DND-41 (cell line): ENCODE data around the gene CAB39L.

Experiments
- EZH2 ChIP-seq: IDR thresholded peaks from 3 replicates; pipeline ENCODE4 v1.6.1; 2012; ENCODE audit warnings: borderline replicate concordance, low read depth, mild to moderate bottlenecking, moderate library complexity, low read length, inconsistent platforms; ENCODE audit not compliant: severe bottlenecking
- TF ChIP-seq, protein P1 (sequence below): IDR thresholded peaks from 2 replicates; pipeline ENCODE4 v1.5.1; 2012; ENCODE audit warnings: borderline replicate concordance, low read length, moderate library complexity, mild to moderate bottlenecking; ENCODE audit not compliant: poor library complexity, severe bottlenecking; ENCODE audit errors: extremely low read depth

DNA sequence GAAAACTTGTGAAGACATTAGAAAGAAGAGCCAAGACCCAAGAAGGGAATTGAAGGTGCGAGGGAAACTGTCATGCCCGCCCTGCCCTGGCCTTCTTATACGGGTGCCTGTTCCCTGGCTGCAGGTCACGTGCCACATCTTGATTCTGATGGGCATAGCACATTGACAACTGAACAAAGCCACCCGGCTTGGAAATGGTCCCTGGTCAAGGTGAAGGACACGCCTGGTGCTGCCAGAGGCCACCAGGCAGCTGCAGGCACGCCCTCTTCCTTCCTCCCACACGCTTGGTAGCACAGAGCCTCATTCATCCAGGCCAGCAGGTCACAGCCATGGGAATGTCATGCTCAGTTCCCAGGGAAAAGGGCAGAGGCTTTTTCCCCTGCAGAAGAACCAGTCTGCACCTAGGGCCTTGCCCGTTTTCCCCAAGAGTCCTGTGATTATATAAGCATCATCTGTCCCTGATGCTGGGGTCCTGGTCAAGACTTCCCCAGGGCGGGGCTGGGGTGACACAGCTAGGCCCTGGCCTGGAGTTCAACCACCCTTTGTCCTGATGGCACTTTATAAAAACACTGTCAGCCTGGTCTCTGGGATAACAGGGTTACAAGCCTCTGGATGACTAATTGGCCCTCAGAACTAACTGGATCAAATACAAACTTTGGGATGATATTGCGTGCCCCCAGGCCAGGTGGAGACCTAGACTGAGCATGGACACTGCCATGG, 140.2 kb downstream of the CAB39L start:
- TF ChIP-seq, protein P1, sequence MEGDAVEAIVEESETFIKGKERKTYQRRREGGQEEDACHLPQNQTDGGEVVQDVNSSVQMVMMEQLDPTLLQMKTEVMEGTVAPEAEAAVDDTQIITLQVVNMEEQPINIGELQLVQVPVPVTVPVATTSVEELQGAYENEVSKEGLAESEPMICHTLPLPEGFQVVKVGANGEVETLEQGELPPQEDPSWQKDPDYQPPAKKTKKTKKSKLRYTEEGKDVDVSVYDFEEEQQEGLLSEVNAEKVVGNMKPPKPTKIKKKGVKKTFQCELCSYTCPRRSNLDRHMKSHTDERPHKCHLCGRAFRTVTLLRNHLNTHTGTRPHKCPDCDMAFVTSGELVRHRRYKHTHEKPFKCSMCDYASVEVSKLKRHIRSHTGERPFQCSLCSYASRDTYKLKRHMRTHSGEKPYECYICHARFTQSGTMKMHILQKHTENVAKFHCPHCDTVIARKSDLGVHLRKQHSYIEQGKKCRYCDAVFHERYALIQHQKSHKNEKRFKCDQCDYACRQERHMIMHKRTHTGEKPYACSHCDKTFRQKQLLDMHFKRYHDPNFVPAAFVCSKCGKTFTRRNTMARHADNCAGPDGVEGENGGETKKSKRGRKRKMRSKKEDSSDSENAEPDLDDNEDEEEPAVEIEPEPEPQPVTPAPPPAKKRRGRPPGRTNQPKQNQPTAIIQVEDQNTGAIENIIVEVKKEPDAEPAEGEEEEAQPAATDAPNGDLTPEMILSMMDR = no peak
- TF ChIP-seq EZH2 = no peak
